ENCODE measurements around the gene ARHGEF35.
"Not testable (repeated sequence)": the region's sequence is repeated elsewhere in the genome, so short reads cannot be mapped to it uniquely, and the experiment has no call there.

ARHGEF35 gene

DNA sequence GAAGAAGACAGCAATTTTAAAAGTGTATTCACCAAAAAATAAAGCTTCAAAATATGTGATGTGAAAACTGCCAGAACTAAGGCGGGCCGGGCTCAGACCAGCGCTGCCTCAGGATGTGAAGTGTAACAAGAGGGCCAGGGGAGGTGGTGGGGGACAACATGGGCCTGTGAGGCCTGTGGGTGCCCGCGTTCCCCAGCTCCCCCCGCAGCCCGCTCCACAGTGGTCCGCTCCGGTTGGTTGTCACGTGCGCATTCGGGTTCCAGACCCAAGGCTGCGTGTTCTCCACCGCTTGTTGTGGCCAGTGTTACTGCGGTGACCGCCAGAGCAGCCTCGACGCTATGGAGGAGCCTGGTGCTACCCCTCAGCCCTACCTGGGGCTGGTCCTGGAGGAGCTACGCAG is 12.5 kb downstream of the ARHGEF35 start, which contains the start of gene CTAGE4:
Gene CTAGE4 (plus strand): TSS at position 301 of the 400 bp plus-strand sequence. CDS start 38 bp downstream, at position 339.
- not testable (repeated sequence) for DNase-seq (ENCODE audit: insufficient read length, low spot score); FAIRE-seq

- DNase-seq (ENCODE audit: insufficient read length, low spot score); FAIRE-seq: not testable (repeated sequence)
Observed at GRCh38 chr7:144179165-144179479, 16.5 kb downstream of the ARHGEF35 start.

DNA sequence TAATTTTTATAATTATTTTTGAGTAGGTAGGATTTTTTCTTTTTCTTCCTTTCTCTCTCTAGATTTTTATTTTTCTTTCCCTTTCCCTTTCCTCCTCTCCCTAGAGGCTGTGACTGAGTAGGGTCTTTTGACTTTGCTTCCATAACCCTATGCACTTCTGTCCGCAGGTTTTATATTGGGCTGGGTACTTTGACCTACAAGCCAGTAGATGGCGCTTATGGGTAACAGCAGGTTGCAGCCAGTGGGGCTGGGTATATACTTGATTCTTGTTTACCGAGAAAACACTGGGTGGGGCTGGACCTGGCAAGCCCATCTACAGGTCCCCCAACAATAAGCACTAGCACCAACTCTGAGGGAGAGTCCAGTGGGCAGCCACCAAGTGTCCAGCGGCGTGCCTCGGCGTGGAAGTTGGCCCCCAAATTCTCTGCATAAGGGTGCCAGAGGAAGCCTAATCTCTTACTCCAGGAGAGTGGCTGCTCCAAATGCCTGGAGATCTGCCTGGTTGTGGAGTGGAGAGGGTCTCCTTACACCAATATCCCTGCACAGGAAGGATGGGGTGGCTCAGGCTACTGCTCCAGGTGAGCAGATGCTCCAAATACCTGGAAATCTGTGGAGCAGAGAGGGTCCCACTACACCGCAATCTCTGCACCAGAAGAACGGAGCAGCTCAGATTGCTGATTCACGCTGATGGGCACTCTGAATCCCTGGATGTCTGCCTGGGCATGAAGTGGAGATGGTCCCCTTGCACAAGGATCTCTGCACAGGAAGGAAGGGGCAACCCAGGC is 17.1 kb downstream of the ARHGEF35 start:
- not testable (repeated sequence) for DNase-seq (ENCODE audit: insufficient read length, low spot score)
- FAIRE-seq: peak; percentile 61

- no peak for FAIRE-seq
- no peak for DNase-seq (ENCODE audit: insufficient read length, low spot score)
Observed at GRCh38 chr7:144174613-144175012, 21.0 kb downstream of the ARHGEF35 start.

DNA sequence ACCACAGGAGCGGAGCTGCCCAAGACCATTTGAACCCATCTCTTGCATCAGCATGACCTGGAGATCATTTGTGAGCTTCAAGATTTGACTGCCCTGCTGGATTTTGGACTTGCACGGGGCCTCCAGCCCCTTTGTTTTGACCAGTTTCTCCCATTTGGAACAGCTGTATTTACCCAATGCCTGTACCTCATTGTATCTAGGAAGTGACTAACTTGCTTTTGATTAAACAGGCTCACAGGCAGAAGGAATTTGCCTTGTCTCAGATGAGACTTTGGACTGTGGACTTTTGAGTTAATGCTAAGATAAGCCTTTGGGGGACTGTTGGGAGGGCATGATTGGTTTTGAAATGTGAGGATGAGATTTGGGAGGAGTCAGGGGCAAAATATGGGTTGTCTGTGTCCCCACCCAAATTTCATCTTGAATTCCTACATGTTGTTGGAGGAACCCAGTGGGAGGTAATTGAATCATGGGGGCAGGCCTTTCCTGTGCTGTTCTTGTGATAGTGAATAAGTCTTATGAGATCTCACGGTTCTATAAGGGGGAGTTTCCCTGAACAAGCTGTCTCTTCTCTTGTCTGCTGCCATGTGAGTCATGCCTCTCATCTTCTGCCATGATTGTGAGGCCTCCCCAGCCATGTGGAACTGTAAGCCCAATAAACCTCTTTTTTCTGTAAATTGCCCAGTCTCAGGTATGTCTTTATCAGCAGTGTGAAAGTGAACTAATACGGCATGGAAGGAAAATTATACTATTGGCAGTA is 23.9 kb downstream of the ARHGEF35 start:
- not testable (repeated sequence) for DNase-seq (ENCODE audit: insufficient read length, low spot score); FAIRE-seq

GRCh38 chr7:144164784-144165183 is 30.8 kb downstream of the ARHGEF35 start:
- FAIRE-seq: no peak
- DNase-seq (ENCODE audit: insufficient read length, low spot score): no peak

- FAIRE-seq (no peak), DNase-seq (ENCODE audit: insufficient read length, low spot score) (no peak)
Observed at GRCh38 chr7:144158861-144159260, 36.8 kb downstream of the ARHGEF35 start.

GRCh38 chr7:144148224-144148827 is 47.3 kb downstream of the ARHGEF35 start:
- DNase-seq (ENCODE audit: insufficient read length, low spot score) (no peak), FAIRE-seq (no peak)

DNA sequence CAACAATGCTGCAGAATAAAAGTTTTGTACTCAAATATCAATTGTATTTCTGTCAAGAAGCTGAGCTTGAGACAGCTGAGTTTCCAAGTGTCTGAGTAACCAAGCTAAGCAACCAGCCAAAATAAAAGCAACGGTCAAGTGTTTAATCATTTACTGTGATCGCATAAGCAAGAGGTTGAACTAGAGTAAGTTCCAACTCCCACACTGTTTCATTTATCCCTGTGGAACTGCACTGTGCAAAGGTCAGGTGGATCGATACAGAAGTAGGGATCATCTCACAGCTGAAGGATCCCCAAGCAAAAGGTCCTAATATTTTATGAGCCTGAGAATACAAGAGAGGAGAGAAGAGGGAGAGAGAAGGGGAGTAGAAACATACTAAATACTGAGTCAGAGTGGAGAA is 51.2 kb downstream of the ARHGEF35 start:
- DNase-seq (ENCODE audit: insufficient read length, low spot score) (no peak), FAIRE-seq (no peak)

- FAIRE-seq (no peak), DNase-seq (ENCODE audit: insufficient read length, low spot score) (no peak)
Observed at GRCh38 chr7:144142187-144142586, 53.4 kb downstream of the ARHGEF35 start.

- FAIRE-seq (no peak), DNase-seq (ENCODE audit: insufficient read length, low spot score) (no peak)
Observed at GRCh38 chr7:144137501-144137900, 58.1 kb downstream of the ARHGEF35 start.

Measured in GM19239 (cell line).